ENCODE data around the gene PTPRD. TPM values are rescaled to one million over a fixed set of nuclear protein-coding genes. Genes with fewer than 3 reads are reported as not detected.

The PTPRD gene
- total and polyA plus RNA-seq, 2 donors from 2014 or later: 6.4 to 78.9 TPM

GRCh38 chr9:8457055-8457454, 2155.7 kb downstream of the PTPRD start:
- Histone ChIP-seq H3K9me3 (ENCODE audit: control insufficient read depth in 2 of 3, insufficient read depth in 1 of 3, low read length in 3 of 3) (no peaks in the 10 kb centered on the region), H3K36me3 (ENCODE audit: control insufficient read depth in 2 of 3, insufficient read depth in 3 of 3, low read length in 3 of 3) (no peaks in the 10 kb centered on the region), H3K27me3 (ENCODE audit: control insufficient read depth, insufficient read depth, low read length) (no peaks in the 10 kb centered on the region), H3K4me1 (ENCODE audit: control insufficient read depth in 2 of 3, insufficient read depth in 2 of 3, low read depth in 1 of 3, low read length in 3 of 3) (no peaks in the 10 kb centered on the region), H3K27ac (ENCODE audit: low read depth in 2 of 2, low read length in 2 of 2) (no peak overlapping the region), H3K9ac (ENCODE audit: low read length in 3 of 3) (no peak overlapping the region), H3K4me3 (ENCODE audit: low read length in 3 of 3) (no peak overlapping the region)
- no peak for DNase-seq
- intact Hi-C loops (cut with DNase I): no loop called here
- TF ChIP-seq CTCF (IDR thresholded peaks at IDR 0.05; ENCODE audit: borderline replicate concordance, extremely low read depth, insufficient read depth): no peak
- no peak for FAIRE-seq

- FAIRE-seq: no peak
Observed at GRCh38 chr9:8456344-8456743, 2156.5 kb downstream of the PTPRD start.

GRCh38 chr9:8450810-8451545, 2161.8 kb downstream of the PTPRD start:
- intact Hi-C loops (cut with DNase I): no loop called here
- no peak for TF ChIP-seq CTCF (IDR thresholded peaks at IDR 0.05; ENCODE audit: borderline replicate concordance, extremely low read depth, insufficient read depth)
- Histone ChIP-seq H3K4me1 (ENCODE audit: control insufficient read depth in 2 of 3, insufficient read depth in 2 of 3, low read depth in 1 of 3, low read length in 3 of 3) (no peaks in the 10 kb centered on the region), H3K36me3 (ENCODE audit: control insufficient read depth in 2 of 3, insufficient read depth in 3 of 3, low read length in 3 of 3) (no peaks in the 10 kb centered on the region), H3K27ac (ENCODE audit: low read depth in 2 of 2, low read length in 2 of 2) (no peak overlapping the region), H3K4me3 (ENCODE audit: low read length in 3 of 3) (no peak overlapping the region), H3K27me3 (ENCODE audit: control insufficient read depth, insufficient read depth, low read length) (no peaks in the 10 kb centered on the region), H3K9ac (ENCODE audit: low read length in 3 of 3) (no peak overlapping the region), H3K9me3 (ENCODE audit: control insufficient read depth in 2 of 3, insufficient read depth in 1 of 3, low read length in 3 of 3) (no peaks in the 10 kb centered on the region)
- FAIRE-seq (no peak), DNase-seq (no peak)

More at GRCh38 chr9:8456344-8456743, 2156.5 kb downstream of the PTPRD start:
- DNase-seq: no peak
- H3K36me3 ChIP-seq (ENCODE audit: control insufficient read depth in 2 of 3, insufficient read depth in 3 of 3, low read length in 3 of 3): no peaks in the 10 kb centered on the region
- H3K9me3 ChIP-seq (ENCODE audit: control insufficient read depth in 2 of 3, insufficient read depth in 1 of 3, low read length in 3 of 3): no peaks in the 10 kb centered on the region
- no peak overlapping the region for H3K27ac ChIP-seq (ENCODE audit: low read depth in 2 of 2, low read length in 2 of 2)
- TF ChIP-seq CTCF (IDR thresholded peaks at IDR 0.05; ENCODE audit: borderline replicate concordance, extremely low read depth, insufficient read depth): no peak
- H3K27me3 ChIP-seq (ENCODE audit: control insufficient read depth, insufficient read depth, low read length): no peaks in the 10 kb centered on the region
- H3K4me3 ChIP-seq (ENCODE audit: low read length in 3 of 3): no peak overlapping the region
- no peak overlapping the region for H3K9ac ChIP-seq (ENCODE audit: low read length in 3 of 3)
- intact Hi-C loops (cut with DNase I): no loop called here
- no peaks in the 10 kb centered on the region for H3K4me1 ChIP-seq (ENCODE audit: control insufficient read depth in 2 of 3, insufficient read depth in 2 of 3, low read depth in 1 of 3, low read length in 3 of 3)

Measured in kidney (tissue), 14 donors.